ENCODE data around the gene GRB2. TPM values are rescaled to one million over a fixed set of nuclear protein-coding genes. Genes with fewer than 3 reads are reported as not detected.
"Not testable (repeated sequence)": the region's sequence is repeated elsewhere in the genome, so short reads cannot be mapped to it uniquely, and the experiment has no call there.

Gene GRB2
- total RNA-seq, 1 donor from 2014 or later: 59.1 TPM

DNA sequence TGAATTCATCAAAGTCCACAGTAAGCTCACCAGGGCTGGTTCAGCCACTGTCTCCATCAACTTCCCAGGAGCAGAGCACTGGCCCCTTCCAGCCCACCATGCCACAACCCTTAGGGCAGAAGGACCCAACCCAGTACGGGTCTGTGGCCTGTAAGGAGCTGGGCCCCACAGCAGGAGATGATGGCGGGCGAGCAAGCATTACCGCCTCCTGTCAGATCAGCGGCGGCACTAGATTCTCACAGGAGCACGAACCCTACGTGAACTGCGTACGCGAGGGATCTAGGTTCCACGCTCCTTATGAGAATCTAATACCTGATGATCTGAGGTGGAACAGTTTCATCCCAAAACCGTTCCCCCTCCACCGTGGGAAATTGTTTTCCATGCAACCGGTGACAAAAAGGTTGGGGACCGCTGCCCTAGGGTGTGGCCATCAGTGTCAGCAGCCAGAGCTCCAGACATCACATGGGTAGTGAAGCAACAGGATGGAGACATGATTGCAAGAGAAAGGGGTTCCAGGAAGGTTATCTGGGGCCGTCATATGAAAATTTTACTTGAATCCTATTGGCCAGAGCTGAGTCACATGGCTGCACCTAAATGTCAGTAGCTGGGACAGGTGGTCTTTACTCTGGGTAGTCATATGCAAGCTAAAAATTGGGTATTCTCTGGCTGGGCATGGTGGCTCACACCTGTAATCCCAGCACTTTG lies 103.8 kb downstream of the GRB2 start:
- no peak overlapping the region for H3K27ac Mint-ChIP-seq (ENCODE audit: unreplicated experiment)
- H3K27me3 Mint-ChIP-seq (ENCODE audit: unreplicated experiment): no peaks in the 10 kb centered on the region
- TF ChIP-seq, protein P1, sequence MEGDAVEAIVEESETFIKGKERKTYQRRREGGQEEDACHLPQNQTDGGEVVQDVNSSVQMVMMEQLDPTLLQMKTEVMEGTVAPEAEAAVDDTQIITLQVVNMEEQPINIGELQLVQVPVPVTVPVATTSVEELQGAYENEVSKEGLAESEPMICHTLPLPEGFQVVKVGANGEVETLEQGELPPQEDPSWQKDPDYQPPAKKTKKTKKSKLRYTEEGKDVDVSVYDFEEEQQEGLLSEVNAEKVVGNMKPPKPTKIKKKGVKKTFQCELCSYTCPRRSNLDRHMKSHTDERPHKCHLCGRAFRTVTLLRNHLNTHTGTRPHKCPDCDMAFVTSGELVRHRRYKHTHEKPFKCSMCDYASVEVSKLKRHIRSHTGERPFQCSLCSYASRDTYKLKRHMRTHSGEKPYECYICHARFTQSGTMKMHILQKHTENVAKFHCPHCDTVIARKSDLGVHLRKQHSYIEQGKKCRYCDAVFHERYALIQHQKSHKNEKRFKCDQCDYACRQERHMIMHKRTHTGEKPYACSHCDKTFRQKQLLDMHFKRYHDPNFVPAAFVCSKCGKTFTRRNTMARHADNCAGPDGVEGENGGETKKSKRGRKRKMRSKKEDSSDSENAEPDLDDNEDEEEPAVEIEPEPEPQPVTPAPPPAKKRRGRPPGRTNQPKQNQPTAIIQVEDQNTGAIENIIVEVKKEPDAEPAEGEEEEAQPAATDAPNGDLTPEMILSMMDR (IDR thresholded peaks at IDR 0.05): no peak
- no peaks in the 10 kb centered on the region for H3K9me3 Mint-ChIP-seq (ENCODE audit: unreplicated experiment)
- H3K4me1 Mint-ChIP-seq (ENCODE audit: unreplicated experiment): no peaks in the 10 kb centered on the region
- DNase-seq (ENCODE audit: extremely low spot score, unreplicated experiment): no peak
- no peaks in the 10 kb centered on the region for H3K36me3 Mint-ChIP-seq (ENCODE audit: unreplicated experiment)
- H3K4me3 Mint-ChIP-seq (ENCODE audit: unreplicated experiment): no peak overlapping the region

DNA sequence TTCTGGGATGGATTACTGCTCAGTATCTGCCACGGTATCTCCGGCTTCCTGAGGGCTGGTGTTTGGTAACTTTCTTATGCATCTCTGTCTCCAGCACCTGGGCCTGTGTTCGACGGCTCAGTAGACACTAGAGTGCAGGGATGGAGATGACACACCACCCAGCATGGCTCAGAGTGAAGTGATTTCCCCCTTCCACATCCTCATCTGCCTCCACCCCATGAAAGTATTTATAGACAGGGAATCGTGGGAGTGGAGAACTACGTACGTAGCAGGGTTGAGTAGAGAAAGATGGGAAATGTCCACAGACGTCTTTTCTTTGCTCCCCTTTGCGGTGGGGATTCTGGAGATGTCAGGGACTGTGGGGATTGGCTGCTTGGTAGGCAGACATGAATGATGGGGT lies 104.4 kb downstream of the GRB2 start:
- H3K27ac Mint-ChIP-seq (ENCODE audit: unreplicated experiment): no peak overlapping the region
- H3K36me3 Mint-ChIP-seq (ENCODE audit: unreplicated experiment): no peaks in the 10 kb centered on the region

DNA sequence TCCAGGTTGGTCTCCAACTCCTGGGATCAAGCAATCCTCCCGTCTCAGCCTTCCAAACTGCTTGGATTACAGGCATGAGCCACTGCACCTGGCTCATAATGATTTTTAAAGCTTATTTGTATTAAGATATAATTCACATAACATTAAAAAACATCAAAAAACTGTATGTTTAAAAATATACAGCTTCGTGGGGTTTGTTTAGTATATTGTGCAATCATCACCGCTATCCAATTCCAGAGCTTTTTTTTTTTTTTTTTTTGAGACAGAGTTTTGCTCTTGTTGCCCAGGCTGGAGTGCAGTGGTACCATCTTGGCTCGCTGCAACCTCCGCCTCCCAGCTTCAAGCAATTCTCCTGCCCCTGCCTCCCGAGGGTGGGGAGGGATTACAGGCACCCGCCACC lies 105.2 kb downstream of the GRB2 start:
- no peak for DNase-seq (ENCODE audit: extremely low spot score, unreplicated experiment)
- TF ChIP-seq, protein P1 (IDR thresholded peaks at IDR 0.05): no peak
- Mint-ChIP-seq H3K4me3 (ENCODE audit: unreplicated experiment) (no peak overlapping the region), H3K36me3 (ENCODE audit: unreplicated experiment) (no peaks in the 10 kb centered on the region), H3K4me1 (ENCODE audit: unreplicated experiment) (no peaks in the 10 kb centered on the region), H3K27me3 (ENCODE audit: unreplicated experiment) (no peaks in the 10 kb centered on the region), H3K27ac (ENCODE audit: unreplicated experiment) (no peak overlapping the region), H3K9me3 (ENCODE audit: unreplicated experiment) (no peaks in the 10 kb centered on the region)

More for the DNA sequence above, 104.4 kb downstream of the GRB2 start:
- no peaks in the 10 kb centered on the region for H3K27me3 Mint-ChIP-seq (ENCODE audit: unreplicated experiment)
- H3K9me3 Mint-ChIP-seq (ENCODE audit: unreplicated experiment): no peaks in the 10 kb centered on the region
- no peak overlapping the region for H3K4me3 Mint-ChIP-seq (ENCODE audit: unreplicated experiment)
- DNase-seq (ENCODE audit: extremely low spot score, unreplicated experiment): no peak
- no peaks in the 10 kb centered on the region for H3K4me1 Mint-ChIP-seq (ENCODE audit: unreplicated experiment)
- TF ChIP-seq, protein P1 (IDR thresholded peaks at IDR 0.05): no peak

DNA sequence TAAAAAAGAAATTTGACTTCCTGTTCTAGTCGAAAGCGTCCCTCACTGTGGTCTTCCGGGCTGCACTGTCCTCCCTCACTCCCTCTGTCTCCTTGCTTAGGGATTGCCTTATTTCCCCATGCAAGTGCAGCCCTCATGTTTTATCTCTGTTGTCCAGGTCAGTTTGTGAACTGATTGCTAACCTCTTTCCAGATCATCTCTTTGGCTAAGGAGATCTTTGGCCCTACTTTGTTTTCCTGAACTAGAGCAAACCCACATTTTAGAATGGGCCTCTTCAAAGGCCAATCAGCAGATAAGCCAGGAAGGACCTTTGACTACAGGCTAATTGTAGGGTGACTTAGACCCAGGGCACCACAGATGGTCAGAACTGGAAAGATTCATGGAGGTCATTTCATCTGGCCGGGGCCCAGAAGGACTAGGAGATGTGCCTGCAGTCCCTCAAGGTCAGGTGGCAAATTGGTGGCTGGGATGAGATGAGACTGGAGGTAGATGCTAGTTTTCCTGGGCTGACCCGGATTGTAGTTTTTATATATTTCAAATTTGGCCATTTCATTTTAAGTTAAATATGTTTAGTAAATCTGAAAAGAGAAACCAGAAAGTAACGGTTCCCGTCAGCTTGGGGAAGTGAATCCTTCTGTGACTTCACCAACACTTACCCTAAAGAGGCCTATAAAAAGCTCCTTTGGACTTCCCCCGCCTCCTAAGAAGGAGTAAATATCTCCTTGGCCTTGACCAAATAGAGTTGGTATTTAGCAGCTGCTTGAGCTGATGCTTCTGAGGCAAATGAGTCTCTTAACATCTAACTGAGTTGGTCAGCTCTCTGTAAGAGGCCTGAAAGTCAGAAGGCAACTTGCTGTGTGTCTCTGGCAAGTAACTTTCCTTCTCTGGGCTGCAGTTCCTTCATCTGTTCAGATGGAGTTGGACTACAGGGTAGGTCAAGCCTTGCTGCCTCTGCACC lies 110.0 kb downstream of the GRB2 start:
- no peaks in the 10 kb centered on the region for H3K9me3 Mint-ChIP-seq (ENCODE audit: unreplicated experiment)
- no peak overlapping the region for H3K4me3 Mint-ChIP-seq (ENCODE audit: unreplicated experiment)
- DNase-seq (ENCODE audit: extremely low spot score, unreplicated experiment): no peak
- H3K27me3 Mint-ChIP-seq (ENCODE audit: unreplicated experiment): no peaks in the 10 kb centered on the region
- no peaks in the 10 kb centered on the region for H3K4me1 Mint-ChIP-seq (ENCODE audit: unreplicated experiment)
- no peaks in the 10 kb centered on the region for H3K36me3 Mint-ChIP-seq (ENCODE audit: unreplicated experiment)
- no peak overlapping the region for H3K27ac Mint-ChIP-seq (ENCODE audit: unreplicated experiment)
- TF ChIP-seq, protein P1 (IDR thresholded peaks at IDR 0.05): no peak

DNA sequence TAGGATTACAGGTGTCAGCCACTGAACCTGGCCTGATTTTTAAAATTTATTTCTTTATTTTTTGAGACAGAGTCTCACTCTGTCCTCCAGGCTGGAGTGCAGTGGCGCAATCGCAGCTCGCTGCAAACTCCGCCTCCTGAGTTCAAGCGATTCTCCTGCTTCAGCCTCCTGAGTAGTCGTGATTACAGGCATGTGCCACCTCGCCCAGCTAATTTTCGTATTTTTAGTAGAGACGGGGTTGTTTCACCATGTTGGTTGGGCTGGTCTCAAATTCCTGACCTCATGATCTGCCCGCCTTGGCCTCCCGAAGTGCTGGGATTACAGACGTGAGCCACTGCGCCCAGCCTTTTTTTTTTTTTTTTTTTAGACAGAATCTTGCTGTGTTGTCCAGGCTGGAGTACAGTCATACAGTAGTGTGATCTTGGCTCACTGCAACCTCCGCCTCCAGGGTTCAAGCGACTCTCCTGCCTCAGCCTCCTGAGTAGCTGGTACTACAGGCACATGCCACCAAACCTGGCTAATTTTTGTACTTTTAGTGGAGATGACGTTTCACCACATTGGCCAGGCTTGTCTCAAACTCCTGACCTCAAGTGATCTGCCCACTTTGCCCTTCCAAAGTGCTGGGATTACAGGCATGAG lies 112.5 kb downstream of the GRB2 start:
- not testable (repeated sequence) for H3K27ac Mint-ChIP-seq (ENCODE audit: unreplicated experiment); H3K4me3 Mint-ChIP-seq (ENCODE audit: unreplicated experiment); H3K27me3 Mint-ChIP-seq (ENCODE audit: unreplicated experiment); DNase-seq (ENCODE audit: extremely low spot score, unreplicated experiment); H3K9me3 Mint-ChIP-seq (ENCODE audit: unreplicated experiment); H3K4me1 Mint-ChIP-seq (ENCODE audit: unreplicated experiment); H3K36me3 Mint-ChIP-seq (ENCODE audit: unreplicated experiment)

Measured in osteocyte (in vitro differentiated cells).